ENCODE data around the gene ZFR.

The ZFR gene

GRCh38 chr5:32443145-32443540, 1.4 kb downstream of the ZFR start:
- Histone ChIP-seq H3K27me3 (ENCODE audit: low read length) (no peaks in the 10 kb centered on the region), H3K9me3 (ENCODE audit: insufficient read depth, low read length) (no peaks in the 10 kb centered on the region), H3K36me3 (ENCODE audit: low read length) (peaks cover 7% of the 10 kb centered on the region), H3K4me2 (ENCODE audit: low read depth, low read length, poor library complexity, severe bottlenecking) (peak overlapping the region; percentile 93), H3K79me2 (ENCODE audit: insufficient read depth, low read length) (peaks cover 56% of the 10 kb centered on the region), H3K27ac (ENCODE audit: low read depth, low read length) (peak overlapping the region; percentile 31), H4K20me1 (ENCODE audit: low read depth, low read length) (peaks cover 22% of the 10 kb centered on the region), H3F3A (ENCODE audit: insufficient read depth) (no peaks in the 10 kb centered on the region), H2AFZ (ENCODE audit: low read depth, low read length, severe bottlenecking) (peak overlapping the region; percentile 15), H3K4me3 (ENCODE audit: insufficient read depth, low read length, poor library complexity, severe bottlenecking) (peak overlapping the region; percentile 79), H3K9ac (ENCODE audit: low read length) (peak overlapping the region; percentile 83), H3K9me2 (replicated peaks; ENCODE audit: insufficient read depth, low read length) (no peaks in the 10 kb centered on the region)
- TF ChIP-seq EZH2phosphoT487 (conservative IDR thresholded peaks at IDR 0.05; ENCODE audit: low read length): no peak
- TF ChIP-seq, protein P1, sequence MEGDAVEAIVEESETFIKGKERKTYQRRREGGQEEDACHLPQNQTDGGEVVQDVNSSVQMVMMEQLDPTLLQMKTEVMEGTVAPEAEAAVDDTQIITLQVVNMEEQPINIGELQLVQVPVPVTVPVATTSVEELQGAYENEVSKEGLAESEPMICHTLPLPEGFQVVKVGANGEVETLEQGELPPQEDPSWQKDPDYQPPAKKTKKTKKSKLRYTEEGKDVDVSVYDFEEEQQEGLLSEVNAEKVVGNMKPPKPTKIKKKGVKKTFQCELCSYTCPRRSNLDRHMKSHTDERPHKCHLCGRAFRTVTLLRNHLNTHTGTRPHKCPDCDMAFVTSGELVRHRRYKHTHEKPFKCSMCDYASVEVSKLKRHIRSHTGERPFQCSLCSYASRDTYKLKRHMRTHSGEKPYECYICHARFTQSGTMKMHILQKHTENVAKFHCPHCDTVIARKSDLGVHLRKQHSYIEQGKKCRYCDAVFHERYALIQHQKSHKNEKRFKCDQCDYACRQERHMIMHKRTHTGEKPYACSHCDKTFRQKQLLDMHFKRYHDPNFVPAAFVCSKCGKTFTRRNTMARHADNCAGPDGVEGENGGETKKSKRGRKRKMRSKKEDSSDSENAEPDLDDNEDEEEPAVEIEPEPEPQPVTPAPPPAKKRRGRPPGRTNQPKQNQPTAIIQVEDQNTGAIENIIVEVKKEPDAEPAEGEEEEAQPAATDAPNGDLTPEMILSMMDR (IDR thresholded peaks at IDR 0.05; ENCODE audit: insufficient read depth, low read length, poor library complexity, severe bottlenecking): no peak

GRCh38 chr5:32439086-32439642, 5.4 kb downstream of the ZFR start:
- Histone ChIP-seq H2AFZ (ENCODE audit: low read depth, low read length, severe bottlenecking) (no peak overlapping the region), H3K79me2 (ENCODE audit: insufficient read depth, low read length) (peaks cover 96% of the 10 kb centered on the region), H3K4me3 (ENCODE audit: insufficient read depth, low read length, poor library complexity, severe bottlenecking) (no peak overlapping the region), H3K9me2 (replicated peaks; ENCODE audit: insufficient read depth, low read length) (no peaks in the 10 kb centered on the region), H3K9ac (ENCODE audit: low read length) (no peak overlapping the region), H3K4me2 (ENCODE audit: low read depth, low read length, poor library complexity, severe bottlenecking) (no peak overlapping the region), H3K27ac (ENCODE audit: low read depth, low read length) (no peak overlapping the region), H3K27me3 (ENCODE audit: low read length) (no peaks in the 10 kb centered on the region), H3K36me3 (ENCODE audit: low read length) (peaks cover 15% of the 10 kb centered on the region), H4K20me1 (ENCODE audit: low read depth, low read length) (peaks cover 49% of the 10 kb centered on the region), H3F3A (ENCODE audit: insufficient read depth) (no peaks in the 10 kb centered on the region; the same call in 1 of the 2 replicates), H3K9me3 (ENCODE audit: insufficient read depth, low read length) (no peaks in the 10 kb centered on the region)
- TF ChIP-seq EZH2phosphoT487 (conservative IDR thresholded peaks at IDR 0.05; ENCODE audit: low read length): no peak
- TF ChIP-seq, protein P1 (IDR thresholded peaks at IDR 0.05; ENCODE audit: insufficient read depth, low read length, poor library complexity, severe bottlenecking): no peak

DNA sequence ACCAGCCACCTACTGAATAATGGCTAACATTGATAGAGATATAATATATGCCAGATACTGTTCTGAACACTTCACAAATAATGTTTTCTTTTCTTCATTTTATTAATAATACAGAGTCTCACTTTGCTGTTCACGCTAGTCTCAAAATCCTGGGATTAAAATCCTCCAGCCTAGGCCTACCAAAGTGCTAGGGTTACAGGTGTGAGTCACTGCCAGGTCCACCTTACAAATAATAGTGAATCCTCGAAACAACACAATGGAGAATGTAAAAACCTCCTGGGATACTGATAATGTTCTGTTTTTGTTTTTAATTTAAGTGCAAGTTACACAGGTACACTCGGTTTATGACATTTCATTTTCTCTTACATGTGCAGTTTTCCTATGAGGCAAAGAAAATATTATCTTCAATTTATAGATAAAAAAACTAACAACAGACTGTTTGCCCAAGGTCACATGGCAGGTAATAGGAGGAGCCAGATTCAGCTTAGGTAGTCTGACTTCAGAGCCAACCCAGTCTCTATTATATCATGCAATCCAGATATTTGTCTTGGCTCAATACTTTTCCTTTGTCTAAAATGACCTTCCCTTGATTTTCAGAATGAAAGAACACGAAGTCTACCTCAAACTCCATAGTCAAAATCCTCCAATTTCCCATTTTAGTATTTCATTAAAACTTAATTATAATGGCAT, 7.8 kb downstream of the ZFR start:
- TF ChIP-seq EZH2phosphoT487 (conservative IDR thresholded peaks at IDR 0.05; ENCODE audit: low read length): no peak
- TF ChIP-seq, protein P1 (IDR thresholded peaks at IDR 0.05; ENCODE audit: insufficient read depth, low read length, poor library complexity, severe bottlenecking): no peak
- H3K36me3 ChIP-seq (ENCODE audit: low read length): peaks cover 17% of the 10 kb centered on the region

More for the DNA sequence above, 7.8 kb downstream of the ZFR start:
- no peak overlapping the region for H3K4me2 ChIP-seq (ENCODE audit: low read depth, low read length, poor library complexity, severe bottlenecking)
- peaks cover 100% of the 10 kb centered on the region for H3K79me2 ChIP-seq (ENCODE audit: insufficient read depth, low read length)
- no peak overlapping the region for H3K4me3 ChIP-seq (ENCODE audit: insufficient read depth, low read length, poor library complexity, severe bottlenecking)
- no peak overlapping the region for H2AFZ ChIP-seq (ENCODE audit: low read depth, low read length, severe bottlenecking)
- H3K27ac ChIP-seq (ENCODE audit: low read depth, low read length): no peak overlapping the region
- H3F3A ChIP-seq (ENCODE audit: insufficient read depth): no peaks in the 10 kb centered on the region; the same call in 1 of the 2 replicates
- H4K20me1 ChIP-seq (ENCODE audit: low read depth, low read length): peaks cover 53% of the 10 kb centered on the region
- H3K27me3 ChIP-seq (ENCODE audit: low read length): no peaks in the 10 kb centered on the region
- no peak overlapping the region for H3K9ac ChIP-seq (ENCODE audit: low read length)
- H3K9me2 ChIP-seq (replicated peaks; ENCODE audit: insufficient read depth, low read length): no peaks in the 10 kb centered on the region
- H3K9me3 ChIP-seq (ENCODE audit: insufficient read depth, low read length): no peaks in the 10 kb centered on the region
